ENCODE measurements around the gene PCAT6. TPM values are rescaled to one million over a fixed set of nuclear protein-coding genes. Genes with fewer than 3 reads are reported as not detected.

The PCAT6 gene
- total and polyA plus RNA-seq, 2 of the 8 experiments (the other 6 are each of a cell fraction or from before 2014, with no cell fraction given): 4.6 to 14.7 TPM

GRCh38 chr1:202781180-202781579, 29.6 kb upstream of the PCAT6 start:
- POLR2A ChIA-PET (ENCODE audit: partially characterized antibody): interaction anchor here (0.8 to 3.2 kb wide), 5 partner anchors 19 to 56 kb away, joined by 3 to 12 read pairs (median 4); partner anchors contain the start of gene KDM5B
- no peak for FAIRE-seq
- Histone ChIP-seq H3K36me3 (ENCODE audit: control insufficient read depth in 2 of 4, insufficient read depth in 4 of 4, low read length in 3 of 4) (peaks cover 0 to 10% (median 3%) of the 10 kb centered on the region in 4 experiments; a peak in 4 of 8 replicates), H3K23me2 (ENCODE audit: low read depth, low read length) (no peaks in the 10 kb centered on the region), H3K14ac (ENCODE audit: insufficient read length) (no peak overlapping the region), H3K27ac (ENCODE audit: low read depth, low read length) (no peak overlapping the region), H3K56ac (replicated peaks; ENCODE audit: insufficient read length, low read depth, low read length) (no peak overlapping the region), H3K23ac (ENCODE audit: insufficient read length) (no peak overlapping the region), H3K9me3 (ENCODE audit: insufficient read depth in 2 of 2, low read depth in 1 of 2, low read length in 1 of 2) (no peaks in the 10 kb centered on the region), H3K4me3 (ENCODE audit: extremely low read depth in 1 of 4, insufficient read depth in 2 of 4, low read depth in 3 of 4, low read length in 4 of 4) (no peak overlapping the region), H3K18ac (ENCODE audit: extremely low read depth, low read length) (no peak overlapping the region), H2BK20ac (ENCODE audit: low read length) (no peak overlapping the region), H2BK120ac (replicated peaks; ENCODE audit: low read depth, low read length) (no peak overlapping the region), H3K4me1 (replicated peaks in 1 of 4; ENCODE audit: control insufficient read depth in 3 of 4, insufficient read depth in 4 of 4, low read length in 3 of 4) (no peaks in the 10 kb centered on the region), H4K20me1 (replicated peaks in 1 of 2; ENCODE audit: control insufficient read depth in 1 of 2, insufficient read depth in 2 of 2, low read length in 2 of 2) (peaks cover 13 to 18% of the 10 kb centered on the region in 2 experiments), H4K8ac (ENCODE audit: extremely low read depth, insufficient read depth, low read length) (no peak overlapping the region), H3K79me1 (ENCODE audit: low read depth, low read length) (peaks cover 2% of the 10 kb centered on the region; the same call in 1 of the 2 replicates), H3K4me2 (ENCODE audit: insufficient read depth in 1 of 2, low read depth in 2 of 2, low read length in 2 of 2) (no peak overlapping the region), H4K91ac (replicated peaks; ENCODE audit: insufficient read length, low read length) (no peak overlapping the region), H2BK12ac (ENCODE audit: low read depth, low read length) (no peak overlapping the region), H3K27me3 (replicated peaks in 1 of 4; ENCODE audit: control insufficient read depth in 3 of 4, extremely low read depth in 1 of 4, insufficient read depth in 3 of 4, low read length in 3 of 4) (no peaks in the 10 kb centered on the region), H3K9ac (replicated peaks in 1 of 4; ENCODE audit: extremely low read depth in 1 of 4, low read depth in 3 of 4, low read length in 3 of 4) (no peak overlapping the region), H4K5ac (ENCODE audit: insufficient read length, low read depth, low read length) (no peak overlapping the region), H2BK5ac (ENCODE audit: low read depth, low read length) (no peak overlapping the region), H2AK5ac (ENCODE audit: low read depth, low read length) (no peak overlapping the region), H2AFZ (ENCODE audit: low read length) (no peak overlapping the region), H2BK15ac (ENCODE audit: low read length) (no peak overlapping the region), H3K79me2 (ENCODE audit: control insufficient read depth in 1 of 2, insufficient read depth in 2 of 2, low read length in 2 of 2) (peaks cover 28 to 96% of the 10 kb centered on the region in 2 experiments), H3K4ac (replicated peaks; ENCODE audit: insufficient read length, low read depth, low read length) (no peak overlapping the region)
- 94% methylated on average over 4 of the region's 4 CpGs; no CpG with 5 or more reads in 1 of the 2 experiments for WGBS, 2 experiments (ENCODE audit: extremely low coverage in 1 of 2, insufficient coverage in 1 of 2, insufficient read length in 1 of 2, insufficient replicate concordance in 2 of 2, low coverage in 1 of 2, low lambda C conversion rate in 2 of 2, missing lambda C conversion rate in 1 of 2)
- no peak for DNase-seq (ENCODE audit: low read depth in 1 of 2, low spot score in 2 of 2)
- TF ChIP-seq FOSL1 (IDR thresholded peaks at IDR 0.05; ENCODE audit: insufficient read depth, low read depth, low read length) (no peak), TEAD4 (IDR thresholded peaks at IDR 0.05; ENCODE audit: low read depth, low read length) (no peak), RNF2 (IDR thresholded peaks at IDR 0.05; ENCODE audit: borderline replicate concordance, low read depth, low read length, missing control alignments, poor library complexity, severe bottlenecking) (no peak), SAP30 (IDR thresholded peaks at IDR 0.05; ENCODE audit: insufficient read depth, insufficient replicate concordance, low read length) (no peak), CHD2 (IDR thresholded peaks at IDR 0.05; ENCODE audit: low read length) (no peak), CBX8 (IDR thresholded peaks at IDR 0.05; ENCODE audit: borderline replicate concordance, low read depth, low read length) (no peak), GABPA (IDR thresholded peaks at IDR 0.05; ENCODE audit: borderline replicate concordance, insufficient read depth, low read length) (no peak), POU5F1 (IDR thresholded peaks at IDR 0.05; ENCODE audit: low read depth, low read length) (no peak), RFX5 (IDR thresholded peaks at IDR 0.05; ENCODE audit: borderline replicate concordance, low read depth, low read length) (no peak)
- CTCF ChIA-PET (ENCODE audit: partially characterized antibody): interaction anchor here (0.6 to 1.8 kb wide), 7 partner anchors 8 to 431 kb away, joined by 3 to 5 read pairs (median 3); no protein-coding TSS in a partner anchor
